Right ventricle myocardium inferior (tissue), 1 donor: Measurements from ENCODE around the gene RRN3. TPM values are rescaled to one million over a fixed set of nuclear protein-coding genes. Genes with fewer than 3 reads are reported as not detected.
"Not testable (repeated sequence)": the region's sequence is repeated elsewhere in the genome, so short reads cannot be mapped to it uniquely, and the experiment has no call there.

Experiments used
- ATAC-seq: fragments of 200-7000 bp; cut with Tn5 transposase; one replicate; pipeline ENCODE4 v1.9.1; 2020; ENCODE audit warnings: mild to moderate bottlenecking, moderate library complexity
- DNase-seq: peaks from one replicate; pipeline ENCODE4 v3.0.0; 2021; ENCODE audit errors: missing footprints
- intact Hi-C: fragments of 100-400 bp; cut with DNase I; formaldehyde crosslinking; loops from one replicate; pipeline ENCODE4 v1.11.0; 2022
- total RNA-seq: library from RNA; stranded (reverse); fragmentation: NEBNext Ultra II Directional; extraction: Animal tissue kit (Norgen Biotek cat#: 25700); gene quantifications from one replicate; pipeline ENCODE4 v1.2.1, GENCODE V29; 2021
- donor health status: DM: no; HTN: yes; CAD: no; lungs with severe emphysema.

Gene RRN3
- total RNA-seq, 1 donor from 2014 or later = 21.5 TPM

GRCh38 chr16:15130256-15130932 is 36.3 kb upstream of the RRN3 start:
- intact Hi-C loops, ATAC-seq, DNase-seq: not testable (repeated sequence)

- intact Hi-C loops, ATAC-seq, DNase-seq: not testable (repeated sequence)
Measured at GRCh38 chr16:15127641-15128425, 33.8 kb upstream of the RRN3 start.

GRCh38 chr16:15100372-15100987 is 6.4 kb upstream of the RRN3 start:
- intact Hi-C loops, ATAC-seq: not testable (repeated sequence)

GRCh38 chr16:15099366-15099909 is 5.4 kb upstream of the RRN3 start:
- DNase-seq, intact Hi-C loops: not testable (repeated sequence)
- peak; percentile 57 for ATAC-seq

More at GRCh38 chr16:15100372-15100987, 6.4 kb upstream of the RRN3 start:
- DNase-seq = not testable (repeated sequence)

- DNase-seq, ATAC-seq, intact Hi-C loops: not testable (repeated sequence)
Measured at GRCh38 chr16:15096583-15096972, 2.5 kb upstream of the RRN3 start.

- DNase-seq, intact Hi-C loops, ATAC-seq: not testable (repeated sequence)
Measured at GRCh38 chr16:15093571-15093954, 509 bp downstream of the RRN3 start.

GRCh38 chr16:15090663-15091269 is 3.3 kb downstream of the RRN3 start:
- ATAC-seq, intact Hi-C loops, DNase-seq: not testable (repeated sequence)

- ATAC-seq, intact Hi-C loops, DNase-seq: not testable (repeated sequence)
Measured at GRCh38 chr16:15082788-15083187, 11.3 kb downstream of the RRN3 start.

GRCh38 chr16:15080883-15081282 is 13.2 kb downstream of the RRN3 start:
- DNase-seq, intact Hi-C loops, ATAC-seq: not testable (repeated sequence)

GRCh38 chr16:15076161-15076560 is 17.9 kb downstream of the RRN3 start:
- ATAC-seq, DNase-seq, intact Hi-C loops: not testable (repeated sequence)

GRCh38 chr16:15073101-15073500 is 21.0 kb downstream of the RRN3 start:
- ATAC-seq (no peak), DNase-seq (no peak)
- intact Hi-C loops = no loop called here

GRCh38 chr16:15071916-15072769 is 21.9 kb downstream of the RRN3 start:
- intact Hi-C loops, DNase-seq: not testable (repeated sequence)
- ATAC-seq = peak; percentile 75

GRCh38 chr16:15071013-15071412 is 23.1 kb downstream of the RRN3 start:
- intact Hi-C loops, DNase-seq, ATAC-seq: not testable (repeated sequence)

GRCh38 chr16:15066690-15067089 is 27.4 kb downstream of the RRN3 start:
- ATAC-seq, DNase-seq, intact Hi-C loops: not testable (repeated sequence)

- ATAC-seq, intact Hi-C loops: not testable (repeated sequence)
Measured at GRCh38 chr16:15065961-15066360, 28.1 kb downstream of the RRN3 start.

GRCh38 chr16:15062085-15062810 is 31.8 kb downstream of the RRN3 start:
- DNase-seq, ATAC-seq, intact Hi-C loops: not testable (repeated sequence)

More at GRCh38 chr16:15065961-15066360, 28.1 kb downstream of the RRN3 start:
- DNase-seq = not testable (repeated sequence)

- DNase-seq (no peak), ATAC-seq (no peak)
- intact Hi-C loops = no loop called here
Measured at GRCh38 chr16:15059324-15059723, 34.7 kb downstream of the RRN3 start.
